Hepatocyte (in vitro differentiated cells): ENCODE measurements around the gene MACROH2A1. TPM values are rescaled to one million over a fixed set of nuclear protein-coding genes. Genes with fewer than 3 reads are reported as not detected.
A peak's percentile ranks its signal among the peaks of the same experiment; 100 is the strongest.

ENCODE experiments used
- DNase-seq: peaks from one replicate; pipeline ENCODE4 v3.0.0-alpha.2; 2016; ENCODE audit warnings: low spot score
- H2AFZ ChIP-seq: fragments of 200-600 bp; sonication (generic); 2 replicates; pipeline ENCODE4 v1.6.0; 2016; ENCODE audit warnings: antibody characterized with exemption, mild to moderate bottlenecking
- H3K27ac ChIP-seq: fragments of 200-600 bp; sonication (generic); 2 replicates; pipeline ENCODE4 v1.5.1; 2016; ENCODE audit warnings: mild to moderate bottlenecking
- H3K27me3 ChIP-seq: fragments of 200-600 bp; sonication (generic); 2 replicates; pipeline ENCODE4 v1.6.1; 2016
- H3K36me3 ChIP-seq: fragments of 200-600 bp; sonication (generic); replicated peaks from 2 replicates; pipeline ENCODE4 v1.5.1; 2016; ENCODE audit warnings: low read depth; ENCODE audit not compliant: insufficient read depth
- H3K4me1 ChIP-seq: fragments of 200-600 bp; sonication (generic); 2 replicates; pipeline ENCODE4 v1.5.1; 2016; ENCODE audit warnings: mild to moderate bottlenecking, moderate library complexity; ENCODE audit not compliant: insufficient read depth
- H3K4me2 ChIP-seq: fragments of 200-600 bp; sonication (generic); 2 replicates; pipeline ENCODE4 v1.6.0; 2016
- H3K4me3 ChIP-seq: fragments of 200-600 bp; sonication (generic); 2 replicates; pipeline ENCODE4 v1.5.1; 2016; ENCODE audit warnings: mild to moderate bottlenecking
- H3K79me2 ChIP-seq: fragments of 200-600 bp; sonication (generic); 2 replicates; pipeline ENCODE4 v1.6.0; 2017; ENCODE audit warnings: mild to moderate bottlenecking
- H3K9me2 ChIP-seq: fragments of 200-600 bp; sonication (generic); replicated peaks from 2 replicates; pipeline ENCODE4 v1.6.0; 2017; ENCODE audit warnings: mild to moderate bottlenecking; ENCODE audit not compliant: insufficient read depth
- H3K9me3 ChIP-seq: fragments of 200-600 bp; sonication (generic); 2 replicates; pipeline ENCODE4 v1.5.1; 2016; ENCODE audit warnings: low read depth, mild to moderate bottlenecking
- H4K20me1 ChIP-seq: fragments of 200-600 bp; sonication (generic); 2 replicates; pipeline ENCODE4 v1.6.0; 2016; ENCODE audit warnings: mild to moderate bottlenecking; ENCODE audit not compliant: insufficient read depth, poor library complexity, severe bottlenecking
- EZH2 ChIP-seq: fragments of 200-600 bp; sonication (generic); IDR thresholded peaks from 2 replicates; pipeline ENCODE4 v1.6.1; 2016; ENCODE audit warnings: antibody characterized with exemption, mild to moderate bottlenecking, borderline replicate concordance
- EZH2phosphoT487 ChIP-seq: fragments of 200-600 bp; sonication (generic); IDR thresholded peaks from one replicate; pipeline ENCODE4 v1.6.1; 2018; ENCODE audit warnings: antibody characterized with exemption, mild to moderate bottlenecking, low read depth, moderate library complexity; ENCODE audit not compliant: unreplicated experiment, severe bottlenecking
- WGBS: methylation state at CpG from one replicate; pipeline ENCODE4 v1.1.6; 2016; ENCODE audit warnings: low lambda C conversion rate; ENCODE audit errors: missing lambda C conversion rate; 5-methylcytosine and 5-hydroxymethylcytosine counted together
- polyA plus RNA-seq: library from polyadenylated mRNA; unstranded; fragments of >200 nt; fragmentation: Nextera tagmentation; extraction: Ambion mirVana; gene quantifications from 2 replicates; pipeline ENCODE4 v1.2.1, GENCODE V29; 2016
- total RNA-seq: library from RNA; depleted of rRNA; stranded (reverse); fragments of >200 nt; gene quantifications from 2 replicates; pipeline ENCODE4 v1.2.3, GENCODE V29; 2014
- TF ChIP-seq, protein P1 (sequence below): fragments of 200-600 bp; sonication (generic); IDR thresholded peaks from 2 replicates; pipeline ENCODE4 v1.5.1; 2016; ENCODE audit warnings: antibody characterized with exemption, mild to moderate bottlenecking; ENCODE audit not compliant: poor library complexity

Gene MACROH2A1
- total and polyA plus RNA-seq, 2 experiments from 2014 or later: 198 to 304 TPM

DNA sequence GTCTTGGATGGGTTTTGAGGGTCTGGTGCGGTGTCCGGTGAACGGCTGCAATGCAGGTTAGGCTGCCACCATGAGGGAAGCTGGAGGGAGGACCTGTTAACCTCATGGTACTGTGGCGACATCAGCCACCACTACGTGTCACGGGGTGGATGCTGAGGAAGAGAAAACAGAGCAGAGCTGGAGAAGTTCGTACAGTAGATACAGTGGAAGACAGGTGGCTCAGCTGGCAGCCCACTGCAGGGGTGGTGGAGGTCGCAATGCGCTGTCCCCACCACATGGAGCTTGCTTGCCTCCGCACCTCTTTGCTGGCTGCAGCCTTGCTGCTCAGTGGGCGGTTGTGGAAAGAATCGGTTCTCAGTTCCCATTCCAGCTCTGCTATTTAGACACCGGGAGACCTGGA, 45.3 kb upstream of the MACROH2A1 start:
- Histone ChIP-seq H3K27ac (no peak overlapping the region), H3K4me1 (peaks cover 24% of the 10 kb centered on the region), H3K9me3 (no peaks in the 10 kb centered on the region), H3K36me3 (no peaks in the 10 kb centered on the region), H4K20me1 (no peaks in the 10 kb centered on the region), H3K4me3 (no peak overlapping the region), H3K9me2 (no peaks in the 10 kb centered on the region), H3K4me2 (no peak overlapping the region), H2AFZ (no peak overlapping the region), H3K27me3 (no peaks in the 10 kb centered on the region), H3K79me2 (no peaks in the 10 kb centered on the region)
- DNase-seq: no peak
- WGBS: 82% methylated on average over 13 of the region's 13 CpGs
- TF ChIP-seq EZH2phosphoT487 (no peak), EZH2 (no peak)

DNA sequence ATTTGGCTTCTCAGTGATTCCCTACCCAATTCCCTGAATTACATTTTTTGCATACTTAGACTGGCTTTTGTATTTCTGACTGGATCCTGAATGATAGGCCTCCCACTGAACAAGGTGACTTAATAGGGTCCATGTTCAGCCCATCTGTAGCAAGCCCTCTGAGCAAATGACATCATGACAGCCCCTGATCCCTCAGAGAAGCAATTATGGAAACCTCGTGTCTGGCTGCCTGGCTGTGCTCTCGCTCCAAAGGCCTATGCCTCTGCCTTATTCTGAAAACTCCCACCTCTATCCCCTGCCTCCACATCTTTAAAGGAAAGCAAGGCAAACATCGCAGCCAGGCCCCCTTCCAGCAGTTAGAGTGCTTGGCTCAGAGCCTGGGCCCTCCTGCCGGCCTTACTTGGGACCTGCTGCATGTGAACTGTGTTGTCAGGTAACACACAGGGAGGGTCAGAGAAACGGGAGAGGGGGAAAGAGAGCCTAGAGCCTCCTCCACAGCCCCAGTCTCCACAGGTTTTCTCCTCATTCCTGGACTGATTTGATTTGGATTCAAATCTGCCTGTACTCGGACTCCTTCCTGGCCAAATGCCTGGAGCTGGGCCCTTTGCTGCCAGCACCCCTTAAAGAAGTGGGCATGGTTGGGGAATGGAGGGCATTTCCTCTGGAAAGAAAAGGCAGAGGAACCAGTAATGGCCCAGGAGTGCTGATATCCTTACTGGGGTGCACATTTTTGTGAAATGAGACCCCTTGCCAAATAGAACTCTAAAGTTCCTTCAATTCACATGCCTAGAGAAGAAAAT, 44.3 kb upstream of the MACROH2A1 start:
- TF ChIP-seq EZH2phosphoT487 (no peak), EZH2 (no peak)
- TF ChIP-seq, protein P1, sequence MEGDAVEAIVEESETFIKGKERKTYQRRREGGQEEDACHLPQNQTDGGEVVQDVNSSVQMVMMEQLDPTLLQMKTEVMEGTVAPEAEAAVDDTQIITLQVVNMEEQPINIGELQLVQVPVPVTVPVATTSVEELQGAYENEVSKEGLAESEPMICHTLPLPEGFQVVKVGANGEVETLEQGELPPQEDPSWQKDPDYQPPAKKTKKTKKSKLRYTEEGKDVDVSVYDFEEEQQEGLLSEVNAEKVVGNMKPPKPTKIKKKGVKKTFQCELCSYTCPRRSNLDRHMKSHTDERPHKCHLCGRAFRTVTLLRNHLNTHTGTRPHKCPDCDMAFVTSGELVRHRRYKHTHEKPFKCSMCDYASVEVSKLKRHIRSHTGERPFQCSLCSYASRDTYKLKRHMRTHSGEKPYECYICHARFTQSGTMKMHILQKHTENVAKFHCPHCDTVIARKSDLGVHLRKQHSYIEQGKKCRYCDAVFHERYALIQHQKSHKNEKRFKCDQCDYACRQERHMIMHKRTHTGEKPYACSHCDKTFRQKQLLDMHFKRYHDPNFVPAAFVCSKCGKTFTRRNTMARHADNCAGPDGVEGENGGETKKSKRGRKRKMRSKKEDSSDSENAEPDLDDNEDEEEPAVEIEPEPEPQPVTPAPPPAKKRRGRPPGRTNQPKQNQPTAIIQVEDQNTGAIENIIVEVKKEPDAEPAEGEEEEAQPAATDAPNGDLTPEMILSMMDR: no peak
- Histone ChIP-seq H2AFZ (no peak overlapping the region), H3K27me3 (no peaks in the 10 kb centered on the region), H3K4me3 (no peak overlapping the region), H3K9me2 (no peaks in the 10 kb centered on the region), H3K36me3 (no peaks in the 10 kb centered on the region), H3K27ac (peak overlapping the region; percentile 10), H3K9me3 (no peaks in the 10 kb centered on the region), H3K79me2 (no peaks in the 10 kb centered on the region), H4K20me1 (no peaks in the 10 kb centered on the region), H3K4me1 (peaks cover 26% of the 10 kb centered on the region), H3K4me2 (no peak overlapping the region)
- WGBS: 33% methylated on average over 6 of the region's 6 CpGs
- DNase-seq: no peak

DNA sequence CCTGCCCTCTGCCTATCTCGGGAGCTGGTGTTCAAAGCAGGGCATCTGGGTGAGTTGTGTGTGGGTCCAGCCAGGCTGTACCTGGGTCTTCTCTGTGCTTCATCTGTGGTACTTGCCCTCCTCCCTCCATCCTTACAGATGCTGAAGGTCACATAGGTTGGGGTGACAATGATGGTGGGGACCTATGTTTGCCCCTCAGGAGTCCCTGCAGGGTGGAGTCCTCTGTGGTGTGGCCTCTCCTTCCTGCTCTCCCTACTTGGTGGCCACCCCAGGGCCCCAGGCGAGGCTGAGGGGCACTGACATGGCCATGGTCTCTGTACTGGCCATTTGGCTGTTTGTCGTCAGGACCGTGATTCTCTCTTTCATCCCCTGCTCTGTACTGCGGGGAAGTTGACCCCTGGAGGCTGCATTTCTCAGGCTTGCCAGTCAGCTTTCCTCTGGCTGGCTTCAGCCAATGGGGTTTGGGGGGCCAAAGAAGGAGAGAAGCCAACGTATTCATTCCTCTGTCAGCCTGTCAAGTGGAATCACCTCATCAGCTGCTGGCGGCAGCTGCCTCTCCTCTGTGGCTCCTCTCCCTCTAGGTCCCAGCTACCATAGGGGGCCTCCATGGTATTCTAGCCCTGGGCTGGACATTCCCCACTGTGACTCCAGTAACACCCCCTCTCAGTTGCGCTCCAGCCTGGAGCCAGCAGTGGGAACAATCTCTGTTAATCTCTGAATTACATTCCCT, 43.6 kb upstream of the MACROH2A1 start:
- Histone ChIP-seq H4K20me1 (no peaks in the 10 kb centered on the region), H3K4me2 (no peak overlapping the region), H3K4me3 (no peak overlapping the region), H3K79me2 (no peaks in the 10 kb centered on the region), H3K36me3 (no peaks in the 10 kb centered on the region), H2AFZ (no peak overlapping the region), H3K27me3 (no peaks in the 10 kb centered on the region), H3K4me1 (peaks cover 32% of the 10 kb centered on the region), H3K27ac (no peak overlapping the region), H3K9me2 (no peaks in the 10 kb centered on the region), H3K9me3 (no peaks in the 10 kb centered on the region)
- DNase-seq: no peak
- WGBS: 77% methylated on average over 8 of the region's 8 CpGs
- TF ChIP-seq EZH2phosphoT487: no peak
- no peak for TF ChIP-seq EZH2
- TF ChIP-seq, protein P1: no peak

DNA sequence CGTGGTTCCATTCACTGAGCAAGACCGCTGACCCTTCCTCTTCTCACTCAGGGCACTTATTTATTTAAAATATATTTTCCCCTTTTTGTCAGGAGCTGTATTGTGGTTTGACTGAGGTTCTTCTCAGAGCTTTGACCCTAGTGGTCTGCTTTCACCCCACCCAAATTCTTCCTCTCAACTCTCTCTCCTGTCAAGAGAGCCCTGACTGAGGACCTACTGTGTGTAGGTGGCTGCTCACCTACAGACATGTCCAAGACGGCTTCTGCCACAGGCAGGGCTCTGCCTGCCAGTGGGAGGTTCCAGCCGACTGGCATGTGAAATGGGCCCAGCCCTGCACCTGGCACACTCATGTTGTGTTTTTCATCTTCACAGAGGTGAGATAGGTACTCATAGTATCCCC, 42.9 kb upstream of the MACROH2A1 start:
- H2AFZ ChIP-seq: no peak overlapping the region
- H3K27me3 ChIP-seq: no peaks in the 10 kb centered on the region
- H3K9me3 ChIP-seq: no peaks in the 10 kb centered on the region
- H3K79me2 ChIP-seq: no peaks in the 10 kb centered on the region
- TF ChIP-seq EZH2phosphoT487: no peak
- no peak for TF ChIP-seq EZH2
- TF ChIP-seq, protein P1: no peak
- H4K20me1 ChIP-seq: no peaks in the 10 kb centered on the region
- H3K4me2 ChIP-seq: no peak overlapping the region
- no peak for DNase-seq
- 97% methylated on average over 4 of the region's 4 CpGs for WGBS
- H3K9me2 ChIP-seq: no peaks in the 10 kb centered on the region
- H3K36me3 ChIP-seq: no peaks in the 10 kb centered on the region
- H3K4me1 ChIP-seq: peaks cover 39% of the 10 kb centered on the region
- peak overlapping the region; percentile 45 for H3K27ac ChIP-seq
- H3K4me3 ChIP-seq: no peak overlapping the region
